IMR-90 (cell line): Measurements from ENCODE around the gene ZSCAN12.

Experiments
- CEBPB ChIP-seq: IDR thresholded peaks from 2 replicates; pipeline ENCODE4 v1.6.1; 2012; ENCODE audit warnings: low read depth, low read length, improper control_type of control experiment
- CTCF ChIP-seq: conservative IDR thresholded peaks from 2 replicates; pipeline ENCODE4 v1.5.1; 2012; ENCODE audit warnings: mild to moderate bottlenecking, low read depth, low read length, improper control_type of control experiment
- POLR2A ChIP-seq: IDR thresholded peaks from 2 replicates; pipeline ENCODE4 v1.6.1; 2012; ENCODE audit warnings: mild to moderate bottlenecking, low read depth, low read length
- SMC3 ChIP-seq: fragments of 150-350 bp; IDR thresholded peaks from 2 replicates; pipeline ENCODE4 v1.6.1; 2016; ENCODE audit warnings: low read depth, mild to moderate bottlenecking, antibody characterized with exemption, low read length, moderate library complexity
- USF2 ChIP-seq: fragments of 150-350 bp; IDR thresholded peaks from 2 replicates; pipeline ENCODE4 v1.6.1; 2017; ENCODE audit warnings: mild to moderate bottlenecking, antibody characterized with exemption, low read length, low read depth

GRCh38 chr6:28378644-28379043 lies 20.9 kb downstream of the ZSCAN12 start:
- TF ChIP-seq CTCF (no peak), POLR2A (no peak), SMC3 (no peak), USF2 (no peak), CEBPB (no peak)
